HG02798 (cell line): Measurements from ENCODE around the gene HGS.

Source experiments
- ATAC-seq: cut with Tn5 transposase; IDR thresholded peaks from one replicate; pipeline ENCODE4 v1.9.1; 2021; ENCODE audit warnings: mild to moderate bottlenecking; ENCODE audit not compliant: unreplicated experiment, poor library complexity

HGS gene

GRCh38 chr17:81715107-81715871 lies 31.5 kb downstream of the HGS start:
- no peak for ATAC-seq

DNA sequence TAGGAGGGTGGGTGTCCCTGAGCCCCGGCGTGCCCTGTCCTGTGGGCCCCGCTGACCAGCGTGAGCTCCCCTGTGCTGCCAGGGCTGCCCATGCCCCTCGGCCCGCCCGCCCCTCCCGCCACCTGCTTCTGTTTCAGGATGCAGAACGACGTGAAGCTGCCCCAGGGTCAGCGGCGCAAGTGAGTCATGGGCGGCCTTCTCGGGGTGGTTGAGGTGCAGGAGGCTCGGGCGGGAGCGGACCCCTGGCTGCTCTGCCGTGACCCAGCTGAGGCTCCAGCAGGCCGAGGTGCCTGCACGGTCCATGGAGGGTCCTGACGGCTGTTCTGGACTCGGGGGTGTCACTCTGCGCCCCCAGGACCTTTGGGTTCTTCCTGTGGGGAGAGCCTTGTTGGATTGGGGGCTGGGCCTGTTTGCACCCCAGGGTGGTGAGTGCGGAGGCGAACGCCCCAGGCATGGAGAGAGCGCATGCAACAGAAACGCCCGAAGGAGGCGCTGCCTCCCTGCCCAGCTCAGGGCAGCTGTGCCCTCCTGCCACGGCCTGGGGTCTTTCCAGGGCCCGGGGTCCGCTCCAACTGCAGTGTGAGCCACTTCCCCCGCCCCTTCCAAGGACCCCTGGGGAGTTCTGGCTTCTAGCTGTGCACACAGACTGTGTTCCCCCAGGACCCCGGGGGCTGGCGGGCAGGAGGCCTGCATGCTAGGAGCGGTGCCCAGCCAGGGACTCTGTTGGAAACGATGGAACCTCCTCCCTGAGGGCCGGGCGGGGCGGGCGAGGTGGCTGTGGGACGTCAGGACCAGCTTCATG lies 32.3 kb downstream of the HGS start:
- ATAC-seq = no peak

- ATAC-seq = no peak
Measured at GRCh38 chr17:81716674-81716996, 32.8 kb downstream of the HGS start.

DNA sequence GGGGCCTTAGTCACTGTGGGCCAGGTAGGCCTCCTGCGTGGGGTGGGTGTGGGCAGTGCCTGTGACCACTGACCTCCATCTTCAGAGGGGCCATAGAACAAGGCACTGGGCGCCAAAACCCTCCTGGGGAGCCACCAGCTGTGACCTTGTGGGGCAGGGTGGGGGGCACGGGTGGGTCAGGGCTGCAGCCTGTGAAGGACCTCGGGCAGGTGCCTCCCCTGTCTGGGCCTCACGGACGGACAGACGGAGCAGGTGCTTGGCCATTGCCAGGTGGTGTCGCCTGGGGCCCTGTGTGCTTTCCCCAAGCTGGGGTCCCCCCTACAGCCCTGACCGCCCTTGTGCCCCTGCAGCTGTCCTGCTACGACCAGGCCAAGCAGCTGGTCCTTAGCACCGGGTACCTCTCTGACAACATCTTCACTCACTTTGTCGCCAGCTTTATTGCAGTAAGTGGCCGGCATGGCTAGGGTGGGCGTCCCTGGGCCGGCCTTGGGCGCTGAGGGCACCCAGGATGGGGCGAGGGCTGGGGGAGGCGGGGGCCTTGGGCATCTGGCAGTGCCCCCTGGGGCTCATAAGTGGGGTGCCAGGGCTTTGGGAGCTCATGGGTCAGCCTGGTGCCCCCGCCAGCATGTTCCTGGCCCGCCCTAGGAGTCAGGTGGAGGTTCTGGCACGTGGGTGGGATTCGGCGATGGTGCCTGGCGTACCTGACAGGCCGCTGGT lies 33.4 kb downstream of the HGS start:
- no peak for ATAC-seq

DNA sequence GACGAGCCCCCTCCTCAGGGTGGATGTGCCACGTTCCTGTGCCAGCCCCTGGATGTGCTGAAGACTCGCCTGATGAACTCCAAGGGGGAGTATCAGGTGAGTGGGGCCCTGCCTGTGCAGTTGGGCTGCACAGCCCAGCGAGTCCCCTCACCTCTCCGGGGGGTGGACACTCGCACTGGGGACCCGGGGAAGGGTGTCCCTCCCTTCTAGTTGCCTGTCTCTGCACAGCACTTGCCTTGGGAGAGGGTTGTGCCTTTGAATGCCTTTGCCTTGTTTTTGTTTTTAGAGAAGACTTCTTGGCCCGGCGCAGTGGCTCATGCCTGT lies 33.9 kb downstream of the HGS start:
- ATAC-seq = no peak

DNA sequence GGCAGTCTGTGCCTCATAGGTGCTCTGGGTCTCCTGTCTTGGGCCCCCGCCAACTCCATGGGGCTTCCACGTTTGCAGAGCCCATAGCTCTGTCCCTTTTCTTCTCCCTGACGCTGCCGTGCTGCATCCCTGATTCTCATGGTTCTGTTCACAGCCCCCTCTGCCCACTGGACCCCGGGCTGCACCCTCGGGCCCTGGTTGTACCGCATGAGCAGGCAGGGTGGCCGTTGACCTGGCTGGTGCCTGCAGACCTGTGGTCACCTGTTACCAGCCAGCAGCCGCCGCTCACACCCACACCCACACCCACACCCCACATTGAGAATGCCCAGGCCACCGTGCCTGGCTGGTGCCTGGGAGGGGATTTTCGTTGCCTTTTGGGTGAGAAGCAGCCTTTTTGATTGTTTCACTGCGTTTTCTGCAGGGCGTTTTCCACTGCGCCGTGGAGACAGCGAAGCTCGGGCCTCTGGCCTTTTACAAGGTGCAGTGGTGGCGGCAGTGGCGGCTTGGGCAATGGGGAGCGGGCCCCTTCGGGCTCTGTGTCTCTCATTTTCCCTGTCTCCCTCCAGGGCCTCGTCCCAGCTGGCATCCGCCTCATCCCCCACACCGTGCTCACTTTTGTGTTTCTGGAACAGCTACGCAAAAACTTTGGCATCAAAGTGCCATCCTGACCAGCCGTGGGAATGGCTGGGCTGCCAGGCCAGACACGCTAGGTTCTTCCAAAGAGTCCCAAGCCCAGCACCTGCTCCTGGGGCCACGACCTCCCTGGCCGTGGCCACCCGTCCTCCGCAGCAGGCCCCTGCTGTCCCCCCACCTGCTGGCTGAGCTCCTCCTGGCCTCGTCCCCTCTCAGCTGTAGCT lies 35.8 kb downstream of the HGS start:
- ATAC-seq = no peak

DNA sequence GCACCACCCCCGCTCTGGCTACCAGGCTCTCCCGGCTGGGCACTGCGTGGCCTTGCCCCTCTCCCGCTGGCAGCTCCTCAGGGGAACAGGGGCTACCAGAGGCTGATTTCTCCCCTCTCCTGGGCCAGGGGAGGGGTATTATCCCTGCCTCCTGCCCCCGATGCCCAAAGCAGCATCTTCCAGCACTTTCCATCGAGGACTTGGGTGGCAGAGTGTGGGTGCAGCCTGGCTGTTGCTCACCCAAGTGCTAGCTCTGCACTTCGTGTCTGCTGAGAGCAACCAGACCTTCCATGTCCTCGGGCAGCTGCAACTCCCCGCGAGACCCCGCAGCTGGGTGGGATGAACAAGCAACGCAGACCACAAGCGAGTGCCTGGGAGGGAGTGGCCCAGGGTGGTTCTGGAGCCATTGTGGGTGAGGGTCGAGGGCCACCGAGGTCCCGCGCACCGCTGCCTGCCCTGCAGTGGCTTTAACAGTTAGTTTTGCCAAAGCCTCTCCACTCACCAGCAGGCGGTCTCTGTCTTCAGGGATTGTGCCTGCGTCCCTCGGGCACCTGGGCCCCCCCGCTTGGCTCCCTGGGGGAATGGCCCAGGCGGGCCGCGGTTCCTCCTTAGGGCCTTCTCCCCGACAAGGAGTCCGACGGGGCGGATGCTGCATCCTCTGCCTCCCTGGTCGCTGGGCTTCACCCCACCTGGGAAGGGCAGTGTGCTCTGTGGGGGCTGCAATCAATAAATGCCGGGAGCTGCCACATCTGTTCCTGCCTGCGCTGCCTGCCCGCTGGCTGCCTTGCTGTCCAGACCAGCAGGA lies 36.7 kb downstream of the HGS start:
- no peak for ATAC-seq

DNA sequence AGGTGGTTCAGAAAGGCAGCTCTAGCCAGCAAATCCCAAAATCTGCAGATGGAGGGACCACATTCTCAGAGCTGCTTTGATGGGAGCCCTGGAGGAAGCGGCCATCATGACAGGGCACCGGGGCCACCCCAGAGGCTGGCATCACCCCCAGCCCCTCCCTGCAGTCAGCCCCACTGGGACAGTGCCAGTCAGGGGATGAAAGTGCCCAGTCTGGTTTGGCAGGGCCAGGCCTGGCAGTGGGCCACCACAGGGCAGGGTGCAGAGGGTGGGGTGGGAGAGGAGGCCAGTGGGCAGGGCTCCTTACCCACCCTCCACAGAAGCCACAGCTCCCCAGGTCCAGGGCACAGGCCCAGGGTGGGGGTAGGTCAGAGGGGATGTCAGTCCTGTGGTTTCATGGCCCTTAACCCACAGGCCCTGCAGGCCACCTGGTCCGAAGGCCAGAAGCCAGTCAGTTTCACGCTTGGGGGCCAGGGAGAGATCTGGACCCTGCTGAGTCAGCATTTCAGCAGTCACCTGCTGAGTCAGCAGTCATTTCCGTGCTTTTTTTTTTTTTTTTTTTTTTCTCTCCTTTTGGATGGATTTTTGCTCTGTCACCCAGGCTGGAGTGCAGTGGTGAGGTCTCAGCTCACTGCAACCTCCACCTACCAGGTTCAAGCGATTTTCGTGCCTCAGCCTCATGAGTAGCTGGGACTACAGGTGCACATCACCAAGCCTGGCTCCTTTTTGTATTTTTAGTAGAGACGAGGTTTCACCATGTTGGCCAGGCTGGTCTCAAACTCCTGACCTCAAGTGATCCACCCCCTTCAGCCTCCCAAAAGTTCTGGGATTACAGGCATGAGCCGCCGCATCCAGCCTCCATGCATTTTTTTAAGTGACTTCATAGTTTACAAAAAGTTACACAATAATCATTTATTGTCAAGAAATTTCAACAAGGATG lies 38.6 kb downstream of the HGS start:
- ATAC-seq = no peak

- ATAC-seq = no peak
Measured at GRCh38 chr17:81723651-81724209, 39.9 kb downstream of the HGS start.

- ATAC-seq = no peak
Measured at GRCh38 chr17:81725439-81725838, 41.6 kb downstream of the HGS start.

DNA sequence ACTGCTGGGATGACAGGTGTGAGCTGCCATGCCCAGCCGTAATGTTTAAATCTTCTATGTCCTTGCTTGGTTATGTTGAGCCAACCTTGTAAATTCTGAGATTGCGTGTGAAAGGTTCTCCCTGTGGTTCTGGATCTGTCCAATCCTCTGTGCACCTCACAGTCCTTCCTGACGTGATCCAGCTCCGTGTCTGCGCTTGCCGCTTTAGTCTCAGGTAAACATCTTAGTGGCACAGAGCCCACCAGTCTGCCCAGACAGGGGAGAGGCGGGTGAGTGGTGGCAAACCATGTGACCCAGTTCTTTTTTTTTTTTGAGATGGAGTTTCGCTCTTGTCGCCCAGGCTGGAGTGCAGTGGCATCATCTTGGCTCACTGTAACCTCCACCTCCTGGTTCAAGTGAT lies 42.2 kb downstream of the HGS start:
- ATAC-seq = no peak

GRCh38 chr17:81727324-81728031 lies 43.7 kb downstream of the HGS start:
- ATAC-seq = no peak

GRCh38 chr17:81733507-81734404 lies 49.9 kb downstream of the HGS start:
- no peak for ATAC-seq

- ATAC-seq = no peak
Measured at GRCh38 chr17:81734405-81735263, 50.8 kb downstream of the HGS start.

GRCh38 chr17:81735264-81736102 lies 51.7 kb downstream of the HGS start:
- peak; percentile 32 for ATAC-seq
